M059J (cell line): Measurements from ENCODE around the gene RASL12. TPM values are rescaled to one million over a fixed set of nuclear protein-coding genes. Genes with fewer than 3 reads are reported as not detected.
"Not testable (repeated sequence)": the region's sequence is repeated elsewhere in the genome, so short reads cannot be mapped to it uniquely, and the experiment has no call there.

ENCODE experiments used
- DNase-seq: peaks from one replicate; pipeline ENCODE4 v3.0.0-alpha.2; 2012; ENCODE audit warnings: low read depth
- total RNA-seq: library from RNA; depleted of rRNA; stranded (reverse); fragments of >200 nt; shearing (Covaris generic); gene quantifications from 2 replicates; pipeline ENCODE4 v1.2.3, GENCODE V29; 2014; rRNA removed

Gene RASL12
- not detected in 2 replicates for total RNA-seq

GRCh38 chr15:65067645-65068402 is at the start of gene RASL12:
TSS of gene RASL12 (minus strand) at chr15:65067991. CDS start at chr15:65067835, 156 bp downstream.
- DNase-seq, result no peak

GRCh38 chr15:65115542-65115941 is 47.8 kb upstream of the RASL12 start:
- no peak for DNase-seq

GRCh38 chr15:65115086-65115485 is 47.3 kb upstream of the RASL12 start, which contains the start of gene UBAP1L:
TSS of gene UBAP1L (minus strand) at chr15:65115200. CDS start at chr15:65106215, 8,985 bp downstream.
- DNase-seq, result no peak

- peak; percentile 48 for DNase-seq
These were observed 43.0 kb upstream of the RASL12 start for GRCh38 chr15:65110676-65111292.

GRCh38 chr15:65106011-65106590 is 38.3 kb upstream of the RASL12 start:
- DNase-seq, result no peak

GRCh38 chr15:65105038-65105437 is 37.2 kb upstream of the RASL12 start:
- no peak for DNase-seq

- no peak for DNase-seq
These were observed 35.1 kb upstream of the RASL12 start for GRCh38 chr15:65102912-65103311.

GRCh38 chr15:65101891-65102708 is 34.3 kb upstream of the RASL12 start:
- DNase-seq, result no peak

- DNase-seq, result peak; percentile 19
These were observed 33.7 kb upstream of the RASL12 start for GRCh38 chr15:65101411-65101890.

- DNase-seq, result no peak
These were observed 32.7 kb upstream of the RASL12 start for GRCh38 chr15:65100442-65100841.

GRCh38 chr15:65099801-65100200 is 32.0 kb upstream of the RASL12 start:
- DNase-seq, result not testable (repeated sequence)

GRCh38 chr15:65099336-65099735 is 31.5 kb upstream of the RASL12 start:
- no peak for DNase-seq

GRCh38 chr15:65097651-65098263 is 30.0 kb upstream of the RASL12 start:
- DNase-seq, result no peak

GRCh38 chr15:65096481-65097385 is 28.9 kb upstream of the RASL12 start:
- DNase-seq, result no peak

GRCh38 chr15:65095747-65096104 is 27.9 kb upstream of the RASL12 start:
- no peak for DNase-seq

- no peak for DNase-seq
These were observed 27.4 kb upstream of the RASL12 start for GRCh38 chr15:65095011-65095746.

- no peak for DNase-seq
These were observed 26.7 kb upstream of the RASL12 start for GRCh38 chr15:65094294-65094995.

- DNase-seq, result not testable (repeated sequence)
These were observed 26.0 kb upstream of the RASL12 start for GRCh38 chr15:65093793-65094170.
